Nephron progenitor cell (in vitro differentiated cells): ENCODE measurements around the gene TRIM71.
A peak's percentile ranks its signal among the peaks of the same experiment; 100 is the strongest.

Experiments used
- DNase-seq: peaks from one replicate; pipeline ENCODE4 v3.0.0; 2021
- H3K27ac Mint-ChIP-seq: 2 replicates; pipeline ENCODE4 v1.8.0; 2021; ENCODE audit warnings: mild to moderate bottlenecking, moderate library complexity, mixed read lengths
- H3K27me3 Mint-ChIP-seq: 2 replicates; pipeline ENCODE4 v1.8.0; 2021; ENCODE audit warnings: mild to moderate bottlenecking, low read depth, mixed read lengths; ENCODE audit not compliant: poor library complexity
- H3K36me3 Mint-ChIP-seq: 2 replicates; pipeline ENCODE4 v1.8.0; 2021; ENCODE audit warnings: low read depth, mixed read lengths
- H3K4me1 Mint-ChIP-seq: 2 replicates; pipeline ENCODE4 v1.8.0; 2021; ENCODE audit warnings: mixed read lengths
- H3K4me3 Mint-ChIP-seq: 2 replicates; pipeline ENCODE4 v1.8.0; 2021; ENCODE audit warnings: mild to moderate bottlenecking, moderate library complexity, mixed read lengths
- H3K9me3 Mint-ChIP-seq: 2 replicates; pipeline ENCODE4 v1.8.0; 2021; ENCODE audit warnings: mild to moderate bottlenecking, moderate library complexity, mixed read lengths
- TF ChIP-seq, protein P1 (sequence below): fragments of 200-600 bp; sonication (generic); IDR thresholded peaks from 2 replicates; pipeline ENCODE4 v1.5.0; 2021; ENCODE audit warnings: antibody characterized with exemption

Gene TRIM71

DNA sequence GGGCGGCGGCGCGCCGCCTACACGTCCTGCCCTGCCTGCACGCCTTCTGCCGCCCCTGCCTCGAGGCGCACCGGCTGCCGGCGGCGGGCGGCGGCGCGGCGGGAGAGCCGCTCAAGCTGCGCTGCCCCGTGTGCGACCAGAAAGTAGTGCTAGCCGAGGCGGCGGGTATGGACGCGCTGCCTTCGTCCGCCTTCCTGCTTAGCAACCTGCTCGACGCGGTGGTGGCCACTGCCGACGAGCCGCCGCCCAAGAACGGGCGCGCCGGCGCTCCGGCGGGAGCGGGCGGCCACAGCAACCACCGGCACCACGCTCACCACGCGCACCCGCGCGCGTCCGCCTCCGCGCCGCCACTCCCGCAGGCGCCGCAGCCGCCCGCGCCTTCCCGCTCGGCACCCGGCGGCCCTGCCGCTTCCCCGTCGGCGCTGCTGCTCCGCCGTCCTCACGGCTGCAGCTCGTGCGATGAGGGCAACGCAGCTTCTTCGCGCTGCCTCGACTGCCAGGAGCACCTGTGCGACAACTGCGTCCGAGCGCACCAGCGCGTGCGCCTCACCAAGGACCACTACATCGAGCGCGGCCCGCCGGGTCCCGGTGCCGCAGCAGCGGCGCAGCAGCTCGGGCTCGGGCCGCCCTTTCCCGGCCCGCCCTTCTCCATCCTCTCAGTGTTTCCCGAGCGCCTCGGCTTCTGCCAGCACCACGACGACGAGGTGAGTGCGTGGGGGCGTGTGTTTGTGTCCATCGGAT, 602 bp downstream of the TRIM71 start:
- peak overlapping the region; percentile 99 for H3K27ac Mint-ChIP-seq
- H3K4me3 Mint-ChIP-seq = peak overlapping the region; percentile 97
- peaks cover 7% of the 10 kb centered on the region for H3K27me3 Mint-ChIP-seq

DNA sequence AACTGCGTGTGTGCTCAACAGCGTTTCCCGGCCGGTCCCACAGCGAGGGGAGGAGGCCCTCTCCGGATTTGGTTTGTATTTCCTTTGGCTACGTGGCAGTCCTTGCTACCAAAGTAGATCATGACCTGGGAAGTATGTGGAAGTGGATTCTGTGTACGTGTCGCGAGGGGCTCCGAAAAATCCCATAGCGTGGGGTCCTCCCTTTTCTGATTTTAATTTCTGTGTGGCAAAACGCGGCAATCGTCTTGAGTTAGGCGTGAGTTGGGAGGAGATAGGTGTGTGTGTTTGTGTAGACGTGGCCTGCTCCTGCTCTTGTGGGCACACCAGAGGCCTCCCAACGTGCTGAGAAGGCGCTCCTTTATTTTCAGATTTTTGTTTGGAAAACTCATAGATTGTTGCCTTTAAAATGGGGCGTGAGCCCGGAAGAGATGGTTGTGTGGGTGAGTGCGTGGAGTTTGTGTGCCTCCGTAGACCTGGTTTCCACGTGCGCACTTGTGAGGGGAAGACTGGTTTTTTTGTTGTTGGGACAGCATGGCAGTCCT, 1.2 kb downstream of the TRIM71 start:
- H3K4me1 Mint-ChIP-seq = peaks cover 70% of the 10 kb centered on the region
- no peak for DNase-seq
- TF ChIP-seq, protein P1, sequence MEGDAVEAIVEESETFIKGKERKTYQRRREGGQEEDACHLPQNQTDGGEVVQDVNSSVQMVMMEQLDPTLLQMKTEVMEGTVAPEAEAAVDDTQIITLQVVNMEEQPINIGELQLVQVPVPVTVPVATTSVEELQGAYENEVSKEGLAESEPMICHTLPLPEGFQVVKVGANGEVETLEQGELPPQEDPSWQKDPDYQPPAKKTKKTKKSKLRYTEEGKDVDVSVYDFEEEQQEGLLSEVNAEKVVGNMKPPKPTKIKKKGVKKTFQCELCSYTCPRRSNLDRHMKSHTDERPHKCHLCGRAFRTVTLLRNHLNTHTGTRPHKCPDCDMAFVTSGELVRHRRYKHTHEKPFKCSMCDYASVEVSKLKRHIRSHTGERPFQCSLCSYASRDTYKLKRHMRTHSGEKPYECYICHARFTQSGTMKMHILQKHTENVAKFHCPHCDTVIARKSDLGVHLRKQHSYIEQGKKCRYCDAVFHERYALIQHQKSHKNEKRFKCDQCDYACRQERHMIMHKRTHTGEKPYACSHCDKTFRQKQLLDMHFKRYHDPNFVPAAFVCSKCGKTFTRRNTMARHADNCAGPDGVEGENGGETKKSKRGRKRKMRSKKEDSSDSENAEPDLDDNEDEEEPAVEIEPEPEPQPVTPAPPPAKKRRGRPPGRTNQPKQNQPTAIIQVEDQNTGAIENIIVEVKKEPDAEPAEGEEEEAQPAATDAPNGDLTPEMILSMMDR = no peak
- peaks cover 7% of the 10 kb centered on the region for H3K27me3 Mint-ChIP-seq
- no peaks in the 10 kb centered on the region for H3K9me3 Mint-ChIP-seq
- peak overlapping the region; percentile 99 for H3K27ac Mint-ChIP-seq
- H3K4me3 Mint-ChIP-seq = peak overlapping the region; percentile 97
- peaks cover 18% of the 10 kb centered on the region for H3K36me3 Mint-ChIP-seq

More for the DNA sequence above, 602 bp downstream of the TRIM71 start:
- Mint-ChIP-seq H3K36me3 (peaks cover 12% of the 10 kb centered on the region), H3K4me1 (peaks cover 71% of the 10 kb centered on the region), H3K9me3 (no peaks in the 10 kb centered on the region)
- peak; percentile 40 for DNase-seq
- TF ChIP-seq, protein P1 = no peak

DNA sequence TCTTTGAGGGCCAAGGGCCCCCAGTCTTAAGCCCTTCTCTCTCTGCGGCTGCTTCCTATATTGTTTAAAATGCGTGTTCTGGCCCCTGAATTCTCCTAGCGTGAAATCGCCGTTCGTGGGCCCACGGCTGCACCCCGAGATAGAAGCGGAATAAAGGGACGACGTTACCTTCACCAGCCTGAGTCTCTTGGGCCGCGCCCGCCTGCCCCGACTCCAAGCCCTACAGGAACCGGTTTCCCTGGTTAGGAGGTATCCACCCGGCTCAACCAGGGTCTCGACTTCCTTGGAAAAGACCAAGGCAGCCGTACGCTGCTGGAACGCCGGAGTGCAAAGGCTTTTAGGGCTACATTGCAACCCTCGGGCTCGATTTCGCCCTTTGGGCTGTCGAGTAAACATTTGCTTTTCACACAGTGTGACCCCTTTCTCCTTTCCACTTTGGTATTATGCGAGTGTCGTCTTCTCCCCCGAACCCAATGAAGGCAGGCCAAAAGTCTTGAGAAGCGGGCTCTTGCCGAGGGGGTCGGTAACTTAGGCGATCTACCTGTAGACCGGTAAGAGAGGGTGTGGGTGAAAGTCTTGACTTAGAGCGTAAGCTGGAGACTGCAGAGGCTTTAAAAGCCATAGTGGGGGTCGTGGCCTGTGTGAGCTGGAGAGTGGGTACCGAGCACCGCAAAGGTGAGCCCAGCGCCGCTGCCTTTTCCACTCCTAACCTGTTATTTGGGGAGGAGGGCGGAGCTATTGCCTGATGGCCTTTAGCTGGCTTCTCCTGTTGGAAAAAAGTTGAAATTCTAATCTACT, 2.0 kb downstream of the TRIM71 start:
- TF ChIP-seq, protein P1 = no peak
- peaks cover 23% of the 10 kb centered on the region for H3K36me3 Mint-ChIP-seq
- peaks cover 70% of the 10 kb centered on the region for H3K4me1 Mint-ChIP-seq
- no peaks in the 10 kb centered on the region for H3K9me3 Mint-ChIP-seq
- H3K4me3 Mint-ChIP-seq = peak overlapping the region; percentile 97
- H3K27ac Mint-ChIP-seq = peak overlapping the region; percentile 99
- DNase-seq = peak; percentile 50
- H3K27me3 Mint-ChIP-seq = peaks cover 7% of the 10 kb centered on the region

DNA sequence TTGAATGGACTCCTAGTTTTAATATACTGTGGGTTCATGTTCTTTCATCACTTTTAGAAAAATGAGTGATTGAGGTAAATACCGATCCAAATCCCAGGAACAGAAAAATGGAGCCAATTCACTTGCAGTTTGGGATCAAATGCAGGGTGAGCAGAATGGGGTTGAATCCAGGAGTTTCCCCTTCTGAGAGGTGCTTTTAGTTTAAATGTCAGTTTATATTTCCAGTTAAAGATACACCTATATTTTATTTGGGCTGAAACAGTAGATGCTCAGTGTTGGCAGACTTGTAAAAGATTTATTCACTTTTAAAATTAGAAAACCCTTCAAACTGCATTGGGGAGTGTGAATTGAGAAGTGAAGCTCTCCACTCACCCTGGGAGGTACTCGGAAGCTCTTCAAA, 2.6 kb downstream of the TRIM71 start:
- no peak for DNase-seq
- no peak overlapping the region for H3K27ac Mint-ChIP-seq
- TF ChIP-seq, protein P1 = no peak
- H3K4me1 Mint-ChIP-seq = peaks cover 70% of the 10 kb centered on the region
- H3K36me3 Mint-ChIP-seq = peaks cover 29% of the 10 kb centered on the region
- peaks cover 7% of the 10 kb centered on the region for H3K27me3 Mint-ChIP-seq
- H3K9me3 Mint-ChIP-seq = no peaks in the 10 kb centered on the region
- H3K4me3 Mint-ChIP-seq = peak overlapping the region; percentile 97

DNA sequence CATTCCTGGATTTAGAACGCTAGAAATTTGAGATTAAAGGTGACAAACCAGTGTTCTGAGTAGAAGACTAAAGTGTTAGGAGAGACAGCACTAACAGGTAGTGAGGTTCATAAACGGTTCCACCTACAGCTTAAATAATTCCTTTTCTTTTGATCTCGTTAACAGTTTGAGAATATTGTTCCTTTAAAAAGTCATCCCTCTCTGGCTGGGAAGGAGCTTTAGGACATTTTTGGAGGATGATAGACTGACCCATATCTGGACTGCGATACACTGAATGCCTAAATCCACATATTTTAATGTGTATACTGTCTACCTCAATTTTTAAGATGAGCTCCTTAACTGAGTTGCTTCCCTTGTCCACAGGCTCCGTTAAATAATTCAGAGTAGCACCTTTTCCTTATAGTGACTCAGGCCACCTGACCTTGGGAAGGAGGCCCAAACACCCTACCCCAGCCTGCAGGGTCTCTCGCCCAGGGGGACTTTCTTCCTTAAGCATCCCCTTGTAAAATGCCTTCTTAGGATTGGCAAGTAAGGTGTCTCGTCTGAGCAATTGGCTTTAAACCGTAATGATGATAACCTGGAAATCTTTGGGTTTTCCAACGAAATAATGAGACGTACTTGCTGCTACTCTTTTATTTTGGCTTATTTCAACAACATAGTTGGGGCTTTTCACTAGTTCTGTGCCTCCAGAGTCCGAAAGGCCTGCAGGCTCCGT, 3.3 kb downstream of the TRIM71 start:
- peak overlapping the region; percentile 97 for H3K4me3 Mint-ChIP-seq
- no peaks in the 10 kb centered on the region for H3K9me3 Mint-ChIP-seq
- no peak overlapping the region for H3K27ac Mint-ChIP-seq
- DNase-seq = no peak
- H3K36me3 Mint-ChIP-seq = peaks cover 36% of the 10 kb centered on the region
- H3K27me3 Mint-ChIP-seq = peaks cover 7% of the 10 kb centered on the region
- TF ChIP-seq, protein P1 = no peak
- peaks cover 70% of the 10 kb centered on the region for H3K4me1 Mint-ChIP-seq
